ENCODE data around the gene ARHGEF17.

Gene ARHGEF17

GRCh38 chr11:73291781-73292524 lies 16.1 kb upstream of the ARHGEF17 start:
- peak in 3 of 4 experiments; percentile 35 to 57 (median 45) for DNase-seq

- no peak for DNase-seq
Observed at GRCh38 chr11:73292525-73292894, 15.6 kb upstream of the ARHGEF17 start.

GRCh38 chr11:73293356-73293936 lies 14.6 kb upstream of the ARHGEF17 start:
- DNase-seq = no peak

GRCh38 chr11:73294604-73295003 lies 13.5 kb upstream of the ARHGEF17 start:
- no peak for DNase-seq

- peak; percentile 84 to 94 (median 86) for DNase-seq
Observed at GRCh38 chr11:73295241-73295995, 12.7 kb upstream of the ARHGEF17 start.

GRCh38 chr11:73295996-73296318 lies 12.1 kb upstream of the ARHGEF17 start:
- no peak for DNase-seq

- DNase-seq = no peak
Observed at GRCh38 chr11:73296501-73297230, 11.4 kb upstream of the ARHGEF17 start.

- DNase-seq = no peak
Observed at GRCh38 chr11:73297231-73297590, 10.9 kb upstream of the ARHGEF17 start.

- DNase-seq = no peak
Observed at GRCh38 chr11:73297702-73298101, 10.4 kb upstream of the ARHGEF17 start.

- DNase-seq = no peak
Observed at GRCh38 chr11:73298233-73298632, 9.8 kb upstream of the ARHGEF17 start.

GRCh38 chr11:73299751-73300150 lies 8.3 kb upstream of the ARHGEF17 start:
- DNase-seq = no peak

- DNase-seq = peak in 2 of 4 experiments; percentile 22 to 27
Observed at GRCh38 chr11:73306069-73306841, 1.8 kb upstream of the ARHGEF17 start.

GRCh38 chr11:73306977-73307322 lies 1.1 kb upstream of the ARHGEF17 start:
- no peak for DNase-seq

- peak; percentile 92 to 98 (median 96) for DNase-seq
Observed at GRCh38 chr11:73307323-73308002, 613 bp upstream of the ARHGEF17 start.

- DNase-seq = peak; percentile 58 to 86 (median 76)
Observed at GRCh38 chr11:73308961-73309919, 1.2 kb downstream of the ARHGEF17 start.

- DNase-seq = no peak
Observed at GRCh38 chr11:73310076-73310475, 2.0 kb downstream of the ARHGEF17 start.

GRCh38 chr11:73310661-73311393 lies 2.8 kb downstream of the ARHGEF17 start:
- DNase-seq = no peak

GRCh38 chr11:73311394-73311869 lies 3.4 kb downstream of the ARHGEF17 start:
- no peak for DNase-seq

- no peak for DNase-seq
Observed at GRCh38 chr11:73312036-73312435, 4.0 kb downstream of the ARHGEF17 start.

- no peak for DNase-seq
Observed at GRCh38 chr11:73312851-73313327, 4.8 kb downstream of the ARHGEF17 start.

Data from suppressor macrophage (primary cell).